GM13977 (cell line): ENCODE results near the gene PTPRF.

Experiments
- DNase-seq: peaks from one replicate; pipeline ENCODE4 v3.0.0; 2012; ENCODE audit warnings: low spot score
- CTCF ChIP-seq: IDR thresholded peaks from 2 replicates; pipeline ENCODE4 v1.5.1; 2012; ENCODE audit warnings: mild to moderate bottlenecking, control low read depth; ENCODE audit not compliant: insufficient read depth; ENCODE audit errors: extremely low read depth, missing control alignments
- in situ Hi-C: fragments of 300-500 bp; cut with MboI; formaldehyde crosslinking; loops from one replicate; pipeline ENCODE4 v1.12.0; 2022; ENCODE audit warnings: low sequenced_read_pairs, low pct_unique_long_range_greater_than_20kb, mixed read lengths, inconsistent platforms; ENCODE audit not compliant: unreplicated experiment

The PTPRF gene

GRCh38 chr1:43530483-43531106, at the start of gene PTPRF:
PTPRF (plus strand) TSS chr1:43530883; CDS start chr1:43545076, 14,193 bp downstream.
- in situ Hi-C loops, result loop anchor here (25.0 kb wide), 2 partner anchors 407 to 507 kb away; partner anchors contain the start of genes ARTN, IPO13 and SLC6A9

GRCh38 chr1:43481491-43481890, 49.2 kb upstream of the PTPRF start:
- no peak for DNase-seq
- in situ Hi-C loops, result no loop called here
- no peak for TF ChIP-seq CTCF

More at GRCh38 chr1:43530483-43531106, at the start of gene PTPRF:
- DNase-seq, result peak; percentile 70
- no peak for TF ChIP-seq CTCF

- DNase-seq, result no peak
- in situ Hi-C loops, result no loop called here
- no peak for TF ChIP-seq CTCF
These were observed 48.5 kb upstream of the PTPRF start for GRCh38 chr1:43482215-43482614.

- no peak for TF ChIP-seq CTCF
- in situ Hi-C loops, result no loop called here
- DNase-seq, result no peak
These were observed 46.3 kb upstream of the PTPRF start for GRCh38 chr1:43484367-43484766.

- in situ Hi-C loops, result no loop called here
- no peak for DNase-seq
- TF ChIP-seq CTCF, result no peak
These were observed 42.5 kb upstream of the PTPRF start for GRCh38 chr1:43488165-43488564.

- TF ChIP-seq CTCF, result no peak
- in situ Hi-C loops, result no loop called here
- no peak for DNase-seq
These were observed 39.6 kb upstream of the PTPRF start for GRCh38 chr1:43491061-43491460.
